Stimulated activated CD8-positive, alpha-beta memory T cell treated with anti-CD3 and anti-CD28 coated beads, Interleukin-4, amount 100 ng/mL, for 48 hours (primary cell): ENCODE data around the gene SNAPC2.
"Not testable (repeated sequence)": the region's sequence is repeated elsewhere in the genome, so short reads cannot be mapped to it uniquely, and the experiment has no call there.

Experiments used
- DNase-seq: peaks from one replicate; pipeline ENCODE4 v3.0.0-alpha.2; 2020

SNAPC2 gene

DNA sequence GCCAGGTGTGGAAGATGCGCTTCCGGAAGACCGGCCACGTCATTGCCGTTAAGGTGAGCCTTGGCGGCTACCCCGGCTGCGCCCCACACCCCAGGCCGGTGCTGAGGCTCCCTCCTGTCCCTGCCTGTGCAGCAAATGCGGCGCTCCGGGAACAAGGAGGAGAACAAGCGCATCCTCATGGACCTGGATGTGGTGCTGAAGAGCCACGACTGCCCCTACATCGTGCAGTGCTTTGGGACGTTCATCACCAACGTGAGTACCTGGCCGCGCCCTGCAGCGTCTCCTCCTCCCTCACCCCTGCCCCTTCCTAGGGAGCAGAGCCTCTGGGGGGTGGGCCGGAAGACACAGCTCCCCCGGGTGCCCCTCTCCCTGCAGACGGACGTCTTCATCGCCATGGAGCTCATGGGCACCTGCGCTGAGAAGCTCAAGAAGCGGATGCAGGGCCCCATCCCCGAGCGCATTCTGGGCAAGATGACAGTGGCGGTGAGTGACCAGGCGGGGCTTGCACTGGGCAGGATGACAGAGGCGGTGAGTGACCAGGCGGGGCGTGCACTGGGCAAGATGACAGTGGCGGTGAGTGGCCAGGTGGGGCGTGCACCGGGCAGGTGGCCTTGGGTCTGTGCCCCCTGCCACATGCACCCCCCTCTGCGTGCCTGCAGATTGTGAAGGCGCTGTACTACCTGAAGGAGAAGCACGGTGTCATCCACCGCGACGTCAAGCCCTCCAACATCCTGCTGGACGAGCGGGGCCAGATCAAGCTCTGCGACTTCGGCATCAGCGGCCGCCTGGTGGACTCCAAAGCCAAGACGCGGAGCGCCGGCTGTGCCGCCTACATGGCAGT lies 9.6 kb upstream of the SNAPC2 start:
- DNase-seq = no peak

DNA sequence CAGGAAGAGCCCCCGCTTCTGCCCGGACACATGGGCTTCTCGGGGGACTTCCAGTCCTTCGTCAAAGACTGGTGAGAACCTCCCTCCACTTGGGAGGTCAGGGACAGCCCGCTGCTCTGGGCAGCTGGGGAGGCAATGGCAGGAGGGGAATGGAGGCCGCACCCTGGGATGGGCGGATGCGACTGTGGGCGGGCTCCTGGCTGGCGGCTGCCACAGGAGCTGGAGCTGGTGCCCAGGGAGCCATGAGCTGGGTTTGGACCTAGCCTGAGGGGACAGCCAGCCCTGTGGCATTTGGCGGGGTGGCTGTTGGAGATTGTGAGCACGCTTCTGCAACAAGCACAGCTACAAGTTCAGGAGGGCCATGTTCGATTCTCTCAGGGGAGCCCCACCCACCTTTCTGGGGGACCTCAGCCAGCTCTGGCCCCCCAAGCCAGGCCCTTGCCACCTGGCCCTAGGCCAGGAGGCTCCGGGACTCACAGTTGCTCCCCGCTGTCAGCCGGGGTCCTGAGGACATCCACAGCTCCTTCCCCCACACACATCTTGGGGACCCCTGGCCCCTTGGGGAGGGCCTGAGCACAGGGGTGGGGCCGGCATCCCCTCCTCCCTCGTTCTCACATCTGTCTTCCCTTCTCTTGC lies 8.5 kb upstream of the SNAPC2 start:
- DNase-seq = no peak

DNA sequence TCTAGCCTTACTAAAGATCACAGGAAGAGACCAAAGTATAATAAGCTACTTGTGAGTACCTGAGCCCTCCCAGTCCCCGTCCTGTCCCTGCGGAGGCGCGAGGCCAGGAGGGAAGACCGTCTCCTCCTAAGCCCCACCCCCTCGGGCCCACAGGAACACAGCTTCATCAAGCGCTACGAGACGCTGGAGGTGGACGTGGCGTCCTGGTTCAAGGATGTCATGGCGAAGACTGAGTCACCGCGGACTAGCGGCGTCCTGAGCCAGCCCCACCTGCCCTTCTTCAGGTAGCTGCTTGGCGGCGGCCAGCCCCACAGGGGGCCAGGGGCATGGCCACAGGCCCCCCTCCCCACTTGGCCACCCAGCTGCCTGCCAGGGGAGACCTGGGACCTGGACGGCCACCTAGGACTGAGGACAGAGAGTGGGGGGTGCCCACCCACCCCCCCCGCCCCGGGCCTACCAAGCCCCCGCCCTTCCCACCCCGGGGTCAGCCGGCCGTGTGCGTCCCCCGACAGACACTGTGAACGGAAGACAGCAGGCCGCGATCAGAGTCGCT lies 7.9 kb upstream of the SNAPC2 start:
- no peak for DNase-seq

DNA sequence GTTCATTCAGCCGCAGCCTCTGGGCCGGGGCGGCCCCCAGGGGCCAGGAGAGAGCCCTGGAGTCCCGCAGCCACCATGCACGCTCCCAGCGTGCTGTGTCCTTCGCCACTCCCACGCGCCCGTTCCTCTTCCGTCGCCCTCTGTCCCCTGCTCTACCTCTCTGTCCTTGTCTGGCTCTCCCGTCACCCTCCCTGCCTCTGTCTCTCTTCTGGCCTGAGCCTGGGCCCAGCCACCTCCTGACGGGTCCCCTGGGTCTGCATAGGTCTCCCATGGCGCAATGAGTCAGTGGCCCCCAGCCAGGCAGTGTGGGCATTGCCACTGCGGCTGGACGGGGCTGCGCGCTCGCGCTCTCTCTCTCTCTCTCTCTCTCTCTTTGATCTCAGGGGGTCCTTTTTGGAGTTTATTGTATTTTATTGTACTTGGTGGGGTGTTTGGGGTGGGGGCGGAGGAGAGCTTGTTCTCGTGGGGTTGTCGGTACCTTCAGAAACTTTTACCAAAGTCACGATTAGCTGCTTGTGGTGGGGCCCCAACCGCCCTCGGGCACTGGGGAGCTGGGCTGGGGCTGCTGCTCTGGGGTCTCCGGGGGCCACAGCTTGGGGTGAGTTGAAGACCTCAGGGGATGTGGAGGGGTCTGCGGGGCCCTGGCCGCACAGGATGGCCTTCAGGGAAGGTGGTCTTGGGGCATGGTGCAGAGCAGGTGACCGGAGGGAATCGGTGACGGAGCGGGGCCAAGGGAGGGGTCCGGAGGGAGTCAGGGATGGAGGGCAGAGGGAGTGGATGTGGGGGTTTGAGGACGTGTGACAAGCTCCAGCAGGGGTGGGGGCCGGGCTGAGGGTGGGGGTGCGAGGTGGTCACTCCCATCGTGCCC lies 7.2 kb upstream of the SNAPC2 start:
- no peak for DNase-seq

DNA sequence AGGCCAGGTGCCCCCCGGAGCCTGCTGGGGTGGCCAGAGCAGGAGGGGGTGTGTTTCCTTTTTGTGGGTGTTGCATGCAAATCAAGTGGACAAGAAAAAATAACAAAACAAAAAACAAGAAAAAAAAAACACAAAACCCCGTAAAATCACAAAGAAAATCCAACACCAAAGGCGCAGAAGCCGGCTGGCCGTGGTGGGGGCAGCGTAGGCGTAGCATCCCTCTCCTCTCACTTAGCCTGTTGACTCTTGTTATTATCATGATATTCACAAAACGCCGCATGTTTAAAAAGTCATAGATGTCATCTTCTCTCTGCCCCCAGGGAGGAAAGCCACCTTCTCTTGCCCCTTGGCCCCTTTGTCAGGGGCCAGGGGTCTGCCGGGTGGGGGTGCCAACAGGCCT lies 6.5 kb upstream of the SNAPC2 start:
- DNase-seq = no peak

DNA sequence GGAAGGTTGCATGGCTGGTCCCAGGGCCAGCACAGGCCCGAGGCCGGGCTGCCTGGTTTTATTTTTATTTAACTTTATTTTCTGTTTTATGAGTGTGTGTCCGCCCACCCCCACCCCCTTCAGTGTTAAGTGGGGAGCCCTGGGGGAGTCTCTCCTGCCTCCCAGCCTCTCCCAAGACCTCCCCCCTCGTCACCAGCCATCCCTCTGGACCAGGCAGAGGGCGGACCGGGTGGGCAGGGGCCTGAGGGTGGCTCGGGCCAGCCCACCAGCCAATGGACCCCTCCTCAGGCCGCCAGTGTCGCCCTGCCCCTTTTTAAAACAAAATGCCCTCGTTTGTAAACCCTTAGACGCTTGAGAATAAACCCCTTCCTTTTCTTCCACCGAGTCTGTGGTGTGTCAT lies 6.0 kb upstream of the SNAPC2 start:
- no peak for DNase-seq

DNA sequence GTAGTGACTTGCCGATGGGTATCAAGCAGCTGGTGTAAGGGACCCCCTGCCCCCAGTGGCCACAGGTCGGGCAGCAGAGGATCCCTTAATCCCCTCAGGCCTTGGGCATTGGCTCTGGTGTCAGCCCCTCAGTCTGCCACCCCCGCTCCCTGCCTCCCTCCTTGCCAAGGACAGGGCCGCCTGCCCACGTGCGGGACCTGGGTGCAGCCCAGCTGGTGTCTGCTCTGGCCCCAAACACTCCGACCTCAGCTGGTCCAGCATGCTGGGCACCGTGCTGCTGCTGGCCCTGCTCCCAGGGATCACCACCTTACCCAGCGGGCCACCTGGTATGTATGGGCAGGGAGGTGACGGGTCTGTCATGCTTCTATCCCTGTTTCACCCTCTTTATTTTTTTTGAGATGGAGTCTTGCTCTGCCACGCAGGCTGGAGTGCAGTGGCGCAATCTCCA lies 5.5 kb upstream of the SNAPC2 start, which contains the start of gene TGFBR3L:
Gene TGFBR3L, plus strand, starts transcription at position 233 of the 448 bp plus-strand sequence.
- no peak for DNase-seq

DNA sequence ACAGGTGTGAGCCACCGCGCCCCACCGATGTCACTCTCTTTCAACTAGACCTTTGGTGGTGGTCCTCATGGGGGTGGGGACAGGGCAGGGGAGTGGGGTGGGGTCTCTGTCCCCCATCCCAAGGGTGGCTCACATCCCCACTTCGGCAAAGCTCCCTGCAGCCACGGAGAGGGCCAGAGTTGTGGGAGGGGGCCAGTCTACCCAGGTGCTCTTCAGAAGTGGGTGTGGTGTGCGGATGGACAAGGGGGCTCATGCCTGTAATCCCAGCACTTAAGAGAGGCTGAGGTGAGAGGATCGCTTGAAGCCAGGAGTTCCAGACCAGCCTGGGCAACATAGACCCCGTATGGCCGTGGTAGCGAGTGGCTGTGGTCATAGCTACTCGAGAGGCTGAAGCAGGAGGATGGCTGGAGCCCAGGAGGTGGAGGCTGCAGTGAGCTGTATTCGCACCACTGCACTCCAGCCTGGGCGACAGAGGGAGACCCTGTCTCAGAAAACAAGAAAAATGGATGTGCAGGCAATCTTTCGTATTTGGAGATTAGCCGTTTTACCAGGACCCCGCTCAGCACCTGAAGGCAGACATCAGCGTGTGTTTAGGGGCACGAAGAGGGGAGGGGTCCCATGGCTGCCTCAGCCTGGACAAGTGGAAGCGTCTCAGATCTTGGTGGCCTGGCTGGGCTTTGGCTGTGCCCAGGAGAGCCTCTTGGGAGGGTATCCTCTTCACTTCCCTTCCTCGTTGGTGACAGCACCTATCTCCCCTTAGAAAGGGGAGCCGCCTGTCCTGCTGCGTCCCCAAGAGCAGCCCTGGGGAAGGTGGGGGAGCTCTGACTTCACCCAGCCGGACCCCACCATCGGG lies 4.7 kb upstream of the SNAPC2 start:
- no peak for DNase-seq

DNA sequence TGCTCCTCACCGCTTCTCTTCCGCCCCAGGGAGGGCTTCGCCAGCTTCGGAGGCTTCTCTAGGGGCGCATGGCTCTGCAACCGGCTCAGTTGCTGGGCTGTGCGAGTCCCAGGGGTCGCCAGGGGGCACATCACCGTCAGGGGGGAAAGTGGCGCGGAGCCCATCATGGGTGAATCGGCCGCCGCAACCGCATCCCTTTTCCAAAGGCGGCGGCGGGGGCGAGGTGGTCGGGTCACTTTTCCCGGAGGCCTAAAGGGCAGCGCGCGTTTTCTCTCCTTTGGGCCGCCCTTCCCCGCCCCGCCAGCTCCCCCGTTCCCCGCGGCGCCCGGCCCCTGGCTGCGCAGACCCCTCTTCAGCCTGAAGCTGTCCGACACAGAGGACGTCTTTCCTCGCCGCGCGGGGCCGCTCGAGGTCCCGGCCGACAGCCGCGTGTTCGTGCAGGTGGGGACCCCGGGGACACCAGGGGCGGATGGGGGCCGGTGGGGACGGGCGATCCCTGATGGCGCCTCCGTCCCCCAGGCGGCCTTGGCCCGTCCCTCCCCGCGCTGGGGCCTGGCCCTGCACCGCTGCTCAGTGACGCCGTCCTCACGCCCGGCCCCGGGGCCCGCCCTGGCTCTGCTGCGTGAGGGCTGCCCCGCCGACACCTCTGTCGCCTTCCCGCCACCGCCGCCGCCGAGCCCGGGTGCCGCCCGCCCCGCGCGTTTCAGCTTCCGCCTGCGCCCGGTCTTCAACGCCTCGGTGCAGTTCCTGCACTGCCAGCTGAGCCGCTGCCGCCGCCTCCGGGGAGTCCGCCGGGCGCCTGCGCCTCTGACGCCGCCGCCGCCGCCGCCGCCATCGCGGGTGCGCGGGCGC lies 3.8 kb upstream of the SNAPC2 start:
- DNase-seq = peak; percentile 72

DNA sequence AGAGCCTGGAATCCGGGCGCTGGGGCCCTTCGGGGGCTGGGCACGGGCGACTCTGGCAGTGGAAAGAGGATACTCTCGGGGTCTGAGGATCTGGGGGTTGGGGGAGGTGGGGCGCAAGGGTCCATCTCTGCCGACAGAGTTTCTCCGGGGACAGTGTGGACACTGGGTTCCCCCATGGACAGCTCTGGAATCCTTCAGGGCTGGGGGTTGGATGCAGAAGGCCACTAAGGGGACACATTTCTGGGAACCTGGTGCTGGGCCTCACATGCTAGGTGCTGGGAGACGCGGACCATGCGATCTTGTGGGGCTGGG lies 3.2 kb upstream of the SNAPC2 start:
- no peak for DNase-seq

DNA sequence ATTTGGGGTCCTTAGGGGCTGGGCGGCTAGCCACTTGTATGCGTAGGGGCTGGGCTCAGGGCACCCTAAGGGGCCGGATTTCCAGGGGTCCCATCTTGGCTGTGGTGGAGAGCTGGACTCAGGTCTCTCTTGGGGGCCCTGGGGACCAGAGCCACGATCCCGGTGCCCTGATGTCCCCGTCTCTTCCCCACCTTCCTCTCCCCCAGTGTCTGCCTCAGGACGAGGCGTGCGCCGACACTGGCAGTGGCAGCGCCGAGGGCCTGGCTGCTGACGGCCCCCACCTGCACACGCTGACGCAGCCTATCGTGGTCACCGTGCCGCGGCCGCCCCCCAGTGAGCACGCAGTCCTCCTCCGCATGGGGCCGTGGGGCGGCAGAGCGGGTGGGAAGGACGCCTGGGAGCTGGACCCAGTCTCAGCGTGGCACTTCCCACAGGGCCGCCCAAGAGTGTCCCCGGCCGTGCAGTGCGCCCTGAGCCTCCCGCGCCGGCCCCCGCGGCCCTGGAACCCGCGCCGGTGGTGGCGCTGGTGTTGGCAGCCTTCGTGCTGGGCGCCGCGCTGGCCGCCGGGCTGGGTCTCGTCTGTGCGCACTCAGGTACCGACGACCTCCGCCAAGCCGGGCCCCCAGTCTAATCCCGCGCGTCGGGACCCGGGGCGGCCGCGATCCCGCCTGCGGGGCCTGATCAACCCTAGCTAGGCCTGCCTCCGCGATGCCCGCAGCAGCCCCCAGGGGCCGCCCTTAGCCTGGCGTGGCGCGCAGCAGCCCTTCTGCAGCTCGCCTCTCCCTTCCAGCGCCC lies 2.7 kb upstream of the SNAPC2 start:
- peak; percentile 72 for DNase-seq

DNA sequence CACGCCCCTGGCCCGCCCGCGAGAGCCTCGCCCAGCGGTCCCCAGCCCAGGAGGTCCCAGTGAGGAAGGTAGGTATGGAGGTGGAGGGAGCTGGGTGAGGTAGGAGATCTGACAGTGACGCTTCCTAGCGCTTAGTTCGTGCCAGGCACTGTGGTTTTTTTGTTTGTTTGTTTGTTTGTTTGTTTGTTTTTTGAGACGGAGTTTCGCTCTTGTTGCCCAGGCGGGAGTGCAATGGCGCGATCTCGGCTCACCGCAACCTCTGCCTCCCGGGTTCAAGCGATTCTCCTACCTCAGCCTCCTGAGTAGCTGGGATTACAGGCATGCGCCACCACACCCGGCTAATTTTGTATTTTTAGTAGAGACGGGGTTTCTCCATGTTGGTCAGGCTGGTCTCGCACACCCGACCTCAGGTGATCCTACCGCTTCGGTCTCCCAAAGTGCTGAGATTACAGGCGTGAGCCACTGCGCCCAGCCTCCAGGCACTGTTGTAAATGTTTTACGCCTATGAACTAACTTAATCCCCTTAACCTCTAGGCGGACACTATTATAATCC lies 2.0 kb upstream of the SNAPC2 start:
- DNase-seq = not testable (repeated sequence)

DNA sequence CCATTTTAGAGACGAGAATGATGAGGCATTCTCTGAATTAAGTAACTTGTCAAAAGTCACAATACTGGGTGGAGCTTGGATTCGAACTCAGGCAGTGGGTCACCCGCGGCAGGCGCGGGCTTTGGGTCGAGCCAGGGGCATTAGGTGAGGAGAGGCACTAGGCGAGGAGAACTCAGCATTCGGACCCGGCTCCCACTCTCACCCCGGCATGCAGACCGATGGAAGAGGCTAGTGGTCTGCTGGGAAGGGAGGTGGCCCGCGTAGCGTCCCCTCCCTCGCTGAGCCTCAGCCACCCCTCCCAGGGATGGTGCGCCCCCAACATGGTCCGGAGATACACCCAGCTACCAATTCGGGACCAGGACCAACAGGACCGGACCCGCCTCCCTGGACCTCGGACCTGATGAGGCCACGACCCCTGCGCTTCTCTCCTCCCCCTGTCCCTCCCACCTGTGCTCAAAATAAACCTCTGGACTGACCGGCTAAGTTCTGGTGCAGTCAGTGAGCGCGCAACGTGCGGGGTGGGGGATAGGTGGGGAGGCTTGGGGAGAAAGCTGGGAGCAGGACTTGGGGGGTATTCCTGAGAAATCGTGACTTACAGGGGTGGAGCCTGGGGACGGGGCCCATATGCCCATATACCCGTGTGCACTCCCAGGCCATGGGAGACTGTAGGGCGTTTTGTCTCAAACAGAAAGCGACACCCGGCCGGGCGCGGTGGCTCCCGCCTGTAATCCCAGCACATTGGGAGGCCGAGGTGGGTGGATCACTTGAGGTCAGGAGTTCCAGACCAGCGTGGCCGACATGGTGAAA lies 1.3 kb upstream of the SNAPC2 start:
- DNase-seq = no peak

DNA sequence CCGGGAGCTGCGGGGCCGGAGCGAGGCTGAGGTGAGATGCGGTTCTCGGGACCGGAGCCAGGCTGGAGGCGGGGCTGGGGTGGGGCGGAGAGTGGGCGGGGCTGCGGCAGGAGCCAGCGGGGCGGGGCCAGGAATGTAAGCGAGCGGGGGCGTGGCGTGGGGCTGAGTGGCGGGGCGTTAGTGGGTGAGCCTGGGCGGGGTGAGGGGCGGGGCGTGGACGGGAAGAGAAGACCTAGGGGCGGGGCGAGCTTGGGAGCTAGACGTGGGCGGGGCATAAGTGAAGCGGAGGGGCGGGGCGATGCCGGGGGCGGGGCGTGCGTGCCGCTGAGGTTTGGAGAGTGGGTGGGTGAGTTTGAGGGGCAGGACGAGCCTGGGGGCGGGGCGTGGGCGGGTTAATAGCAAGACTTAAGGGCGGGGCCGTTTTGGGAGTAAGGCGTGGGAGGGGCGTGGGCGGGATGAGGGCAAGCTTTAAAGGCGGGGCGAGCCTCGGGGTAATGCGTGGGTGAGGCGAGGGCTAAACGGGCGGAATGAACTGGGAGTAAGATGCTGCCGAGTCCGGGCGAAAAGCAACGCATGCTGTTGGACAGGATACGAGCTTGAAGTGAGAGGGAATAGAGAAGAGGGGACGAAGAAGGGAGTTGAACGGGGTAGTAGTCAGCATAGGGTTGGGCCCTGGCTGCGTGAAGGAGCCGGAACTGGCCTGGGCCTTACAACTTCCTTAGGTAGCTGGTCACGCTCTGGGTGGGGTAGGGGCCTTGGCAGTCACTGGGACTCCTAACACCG lies 572 bp downstream of the SNAPC2 start:
- DNase-seq = peak; percentile 100

DNA sequence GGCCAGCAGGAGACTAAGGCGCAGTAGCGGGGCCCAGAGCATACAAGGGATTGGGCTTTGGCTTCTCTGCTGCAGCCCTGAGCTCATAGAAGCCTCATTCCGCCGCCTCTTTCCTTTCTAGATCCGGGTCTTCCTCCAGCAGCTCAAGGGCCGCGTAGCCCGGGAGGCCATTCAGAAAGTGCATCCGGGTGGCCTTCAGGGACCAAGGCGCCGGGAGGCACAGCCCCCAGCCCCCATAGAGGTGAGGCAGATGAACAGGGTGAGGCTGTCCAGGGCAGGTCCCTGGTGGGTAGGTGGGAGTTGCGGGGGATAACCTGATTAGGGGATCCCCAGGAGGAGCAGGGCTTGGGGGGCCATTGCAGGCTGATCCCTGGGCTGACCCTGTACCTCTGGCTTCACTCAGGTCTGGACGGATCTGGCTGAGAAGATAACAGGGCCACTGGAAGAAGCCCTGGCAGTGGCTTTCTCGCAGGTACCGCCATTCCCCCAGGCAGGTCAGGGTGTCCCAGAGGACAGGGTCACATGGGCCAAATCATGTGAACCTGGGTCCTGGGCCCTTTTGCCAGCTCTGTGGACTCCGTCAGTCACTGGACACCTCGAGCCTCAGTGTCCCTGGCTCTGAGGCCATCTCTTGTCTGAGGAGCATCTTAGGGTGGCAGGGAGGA lies 1.3 kb downstream of the SNAPC2 start:
- DNase-seq = no peak

DNA sequence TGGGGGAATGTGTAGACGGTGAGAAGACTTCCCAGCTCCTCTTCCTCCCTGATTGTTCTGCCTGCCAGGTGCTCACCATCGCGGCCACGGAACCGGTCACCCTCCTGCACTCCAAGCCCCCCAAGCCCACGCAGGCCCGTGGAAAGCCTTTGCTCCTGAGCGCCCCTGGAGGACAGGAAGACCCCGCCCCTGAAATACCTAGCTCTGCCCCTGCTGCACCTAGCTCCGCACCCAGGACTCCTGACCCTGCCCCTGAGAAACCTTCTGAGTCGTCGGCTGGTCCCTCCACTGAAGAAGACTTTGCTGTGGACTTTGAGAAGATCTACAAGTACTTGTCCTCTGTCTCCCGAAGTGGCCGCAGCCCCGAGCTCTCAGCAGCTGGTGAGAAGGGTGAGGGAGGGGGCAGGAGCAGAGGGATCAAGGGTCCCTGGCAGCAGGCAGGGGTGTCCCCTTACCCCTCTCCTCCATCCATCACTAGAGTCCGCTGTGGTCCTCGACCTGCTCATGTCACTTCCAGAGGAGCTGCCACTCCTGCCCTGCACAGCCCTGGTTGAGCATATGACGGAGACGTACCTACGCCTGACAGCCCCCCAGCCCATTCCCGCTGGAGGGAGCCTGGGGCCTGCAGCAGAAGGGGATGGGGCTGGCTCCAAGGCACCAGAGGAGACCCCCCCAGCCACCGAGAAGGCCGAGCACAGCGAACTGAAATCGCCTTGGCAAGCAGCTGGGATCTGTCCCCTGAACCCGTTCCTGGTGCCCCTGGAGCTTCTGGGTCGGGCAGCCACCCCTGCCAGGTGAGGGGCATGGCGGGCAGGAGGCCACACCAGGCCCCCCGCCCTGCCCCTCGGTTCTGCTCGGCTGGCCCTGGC lies 2.1 kb downstream of the SNAPC2 start:
- DNase-seq = no peak

DNA sequence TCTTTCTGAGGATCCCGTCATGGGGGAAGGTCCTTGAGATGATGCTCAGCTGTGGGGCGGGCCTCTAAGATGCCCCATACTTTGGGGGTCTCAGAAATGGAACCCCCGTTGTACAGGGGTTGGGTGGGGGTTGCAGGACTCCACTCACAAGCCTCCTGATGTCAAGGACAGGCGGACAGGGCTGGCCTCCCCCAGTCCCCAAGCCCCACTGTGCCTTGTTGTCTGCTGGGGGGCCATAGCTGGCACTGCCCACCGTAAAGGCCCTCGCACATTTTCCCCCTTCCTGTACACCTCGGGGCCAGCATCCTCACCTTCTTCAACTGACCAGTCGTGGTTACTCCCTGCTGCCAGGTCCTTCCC lies 2.7 kb downstream of the SNAPC2 start:
- DNase-seq = no peak
